K562 (cell line): ENCODE results near the gene ADCY6.

Experiments
- ATF6 ChIP-seq: sonication (generic); formaldehyde crosslinking; IDR thresholded peaks from 2 replicates; pipeline ENCODE4 v1.4.0; 2020; ENCODE audit warnings: mild to moderate bottlenecking, missing genetic modification reagents
- DIDO1 ChIP-seq: fragments of 450-650 bp; IDR thresholded peaks from 2 replicates; pipeline ENCODE4 v1.6.1; 2016; ENCODE audit warnings: low read depth, missing biosample characterization, missing genetic modification characterization
- IRF9 ChIP-seq: fragments of 450-650 bp; IDR thresholded peaks from 2 replicates; pipeline ENCODE4 v1.6.1; 2016; ENCODE audit warnings: missing biosample characterization, missing genetic modification characterization
- JUN ChIP-seq, 2 experiments: sonication (generic) in 1 of 2; formaldehyde crosslinking in 1 of 2; IDR thresholded peaks; 2 replicates each; pipeline versions ENCODE4 v1.6.1 to v1.8.0; 2012 to 2022; ENCODE audit warnings: borderline replicate concordance in 2 of 2, mild to moderate bottlenecking in 2 of 2, improper control_type of control experiment in 1 of 2, low read depth in 1 of 2, low read length in 1 of 2, missing genetic modification reagents in 1 of 2
- NR2C2 ChIP-seq, 2 experiments: fragments of 200-800 bp in 1 of 2; sonication (Bioruptor generic) in 1 of 2; sonication (generic) in 1 of 2; formaldehyde crosslinking in 1 of 2; IDR thresholded peaks; 2 replicates each; pipeline versions ENCODE4 v1.6.1 to v1.8.0; 2016 to 2022; ENCODE audit warnings: mild to moderate bottlenecking in 1 of 2, missing compliant biosample characterization in 1 of 2, missing genetic modification characterization in 1 of 2, missing genetic modification reagents in 1 of 2
- RFX1 ChIP-seq: fragments of 450-650 bp; IDR thresholded peaks from 2 replicates; pipeline ENCODE4 v1.6.1; 2016; ENCODE audit warnings: mild to moderate bottlenecking, moderate library complexity
- TEAD2 ChIP-seq: fragments of 450-650 bp; IDR thresholded peaks from 2 replicates; pipeline ENCODE4 v1.6.1; 2016; ENCODE audit warnings: missing genetic modification characterization, control low read depth, missing compliant biosample characterization
- YY1 ChIP-seq, 3 experiments: IDR thresholded peaks; 2 replicates each; pipeline ENCODE4 v1.6.1; 2011; ENCODE audit warnings: low read length in 2 of 3, mild to moderate bottlenecking in 2 of 3, moderate library complexity in 2 of 3, borderline replicate concordance in 1 of 3, control low read depth in 1 of 3, low read depth in 1 of 3; ENCODE audit not compliant: insufficient read depth in 3 of 3, insufficient replicate concordance in 2 of 3, control insufficient read depth in 1 of 3, insufficient read length in 1 of 3; ENCODE audit errors: extremely low read depth in 1 of 3
- ZNF121 ChIP-seq: sonication (generic); formaldehyde crosslinking; conservative IDR thresholded peaks from 2 replicates; pipeline ENCODE4 v1.8.0; 2022; ENCODE audit warnings: missing genetic modification reagents
- ZNF518B ChIP-seq: fragments of 250-450 bp; sonication (Bioruptor Pico); IDR thresholded peaks from 2 replicates; pipeline ENCODE4 v1.5.0; 2021; ENCODE audit warnings: mild to moderate bottlenecking, moderate library complexity
- ZNF707 ChIP-seq: fragments of 250-450 bp; sonication (Bioruptor Pico); conservative IDR thresholded peaks from 2 replicates; pipeline ENCODE4 v1.8.0; 2022; ENCODE audit warnings: inconsistent platforms, mild to moderate bottlenecking, moderate library complexity
- TF ChIP-seq, protein P1 (sequence below): fragments of 450-650 bp; formaldehyde crosslinking; IDR thresholded peaks from 2 replicates; pipeline ENCODE4 v1.4.0; 2022; ENCODE audit warnings: missing genetic modification characterization
- TF ChIP-seq, protein P2 (sequence below), 3 experiments: IDR thresholded peaks in 2 of 3; conservative IDR thresholded peaks in 1 of 3; 2 replicates each; pipeline ENCODE4 v1.5.1; 2011 to 2012; ENCODE audit warnings: low read length in 3 of 3, mild to moderate bottlenecking in 3 of 3, control low read depth in 2 of 3, improper control_type of control experiment in 1 of 3, inconsistent platforms in 1 of 3, low read depth in 1 of 3, mixed read lengths in 1 of 3, moderate library complexity in 1 of 3; ENCODE audit not compliant: insufficient read depth in 2 of 3
- TF ChIP-seq, protein P3 (sequence below): fragments of 250-450 bp; sonication (Bioruptor Pico); IDR thresholded peaks from 2 replicates; pipeline ENCODE4 v1.8.0; 2022; ENCODE audit warnings: inconsistent platforms

GRCh38 chr12:48824905-48825304 lies 36.0 kb upstream of the ADCY6 start:
- no peak for TF ChIP-seq RFX1
- no peak for TF ChIP-seq JUN (IDR thresholded peaks at IDR 0.05; ENCODE audit: borderline replicate concordance, low read depth, low read length)
- no peak for TF ChIP-seq JUN (CRISPR knock-in tag; IDR thresholded peaks at IDR 0.05; ENCODE audit: borderline replicate concordance)
- no peak for TF ChIP-seq ZNF121
- TF ChIP-seq, protein P1, sequence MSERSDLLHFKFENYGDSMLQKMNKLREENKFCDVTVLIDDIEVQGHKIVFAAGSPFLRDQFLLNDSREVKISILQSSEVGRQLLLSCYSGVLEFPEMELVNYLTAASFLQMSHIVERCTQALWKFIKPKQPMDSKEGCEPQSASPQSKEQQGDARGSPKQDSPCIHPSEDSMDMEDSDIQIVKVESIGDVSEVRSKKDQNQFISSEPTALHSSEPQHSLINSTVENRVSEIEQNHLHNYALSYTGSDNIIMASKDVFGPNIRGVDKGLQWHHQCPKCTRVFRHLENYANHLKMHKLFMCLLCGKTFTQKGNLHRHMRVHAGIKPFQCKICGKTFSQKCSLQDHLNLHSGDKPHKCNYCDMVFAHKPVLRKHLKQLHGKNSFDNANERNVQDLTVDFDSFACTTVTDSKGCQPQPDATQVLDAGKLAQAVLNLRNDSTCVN (CRISPR knock-in tag), result no peak
- TF ChIP-seq TEAD2 (tag), result no peak
- TF ChIP-seq, protein P2, sequence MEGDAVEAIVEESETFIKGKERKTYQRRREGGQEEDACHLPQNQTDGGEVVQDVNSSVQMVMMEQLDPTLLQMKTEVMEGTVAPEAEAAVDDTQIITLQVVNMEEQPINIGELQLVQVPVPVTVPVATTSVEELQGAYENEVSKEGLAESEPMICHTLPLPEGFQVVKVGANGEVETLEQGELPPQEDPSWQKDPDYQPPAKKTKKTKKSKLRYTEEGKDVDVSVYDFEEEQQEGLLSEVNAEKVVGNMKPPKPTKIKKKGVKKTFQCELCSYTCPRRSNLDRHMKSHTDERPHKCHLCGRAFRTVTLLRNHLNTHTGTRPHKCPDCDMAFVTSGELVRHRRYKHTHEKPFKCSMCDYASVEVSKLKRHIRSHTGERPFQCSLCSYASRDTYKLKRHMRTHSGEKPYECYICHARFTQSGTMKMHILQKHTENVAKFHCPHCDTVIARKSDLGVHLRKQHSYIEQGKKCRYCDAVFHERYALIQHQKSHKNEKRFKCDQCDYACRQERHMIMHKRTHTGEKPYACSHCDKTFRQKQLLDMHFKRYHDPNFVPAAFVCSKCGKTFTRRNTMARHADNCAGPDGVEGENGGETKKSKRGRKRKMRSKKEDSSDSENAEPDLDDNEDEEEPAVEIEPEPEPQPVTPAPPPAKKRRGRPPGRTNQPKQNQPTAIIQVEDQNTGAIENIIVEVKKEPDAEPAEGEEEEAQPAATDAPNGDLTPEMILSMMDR (IDR thresholded peaks at IDR 0.05 in 2 of 3, conservative IDR thresholded peaks at IDR 0.05 in 1 of 3; ENCODE audit: insufficient read depth in 2 of 3, low read depth in 1 of 3, low read length in 3 of 3), result no peak
- no peak for TF ChIP-seq DIDO1
- TF ChIP-seq NR2C2 (CRISPR knock-in tag; IDR thresholded peaks at IDR 0.05), result no peak
- TF ChIP-seq NR2C2 (tag; IDR thresholded peaks at IDR 0.05), result no peak
- TF ChIP-seq IRF9, result no peak
- TF ChIP-seq, protein P3, sequence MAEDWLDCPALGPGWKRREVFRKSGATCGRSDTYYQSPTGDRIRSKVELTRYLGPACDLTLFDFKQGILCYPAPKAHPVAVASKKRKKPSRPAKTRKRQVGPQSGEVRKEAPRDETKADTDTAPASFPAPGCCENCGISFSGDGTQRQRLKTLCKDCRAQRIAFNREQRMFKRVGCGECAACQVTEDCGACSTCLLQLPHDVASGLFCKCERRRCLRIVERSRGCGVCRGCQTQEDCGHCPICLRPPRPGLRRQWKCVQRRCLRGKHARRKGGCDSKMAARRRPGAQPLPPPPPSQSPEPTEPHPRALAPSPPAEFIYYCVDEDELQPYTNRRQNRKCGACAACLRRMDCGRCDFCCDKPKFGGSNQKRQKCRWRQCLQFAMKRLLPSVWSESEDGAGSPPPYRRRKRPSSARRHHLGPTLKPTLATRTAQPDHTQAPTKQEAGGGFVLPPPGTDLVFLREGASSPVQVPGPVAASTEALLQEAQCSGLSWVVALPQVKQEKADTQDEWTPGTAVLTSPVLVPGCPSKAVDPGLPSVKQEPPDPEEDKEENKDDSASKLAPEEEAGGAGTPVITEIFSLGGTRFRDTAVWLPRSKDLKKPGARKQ (CRISPR knock-in tag), result no peak
- TF ChIP-seq YY1 (IDR thresholded peaks at IDR 0.05; ENCODE audit: borderline replicate concordance in 1 of 3, control insufficient read depth in 1 of 3, extremely low read depth in 1 of 3, insufficient read depth in 3 of 3, insufficient read length in 1 of 3, insufficient replicate concordance in 2 of 3, low read depth in 1 of 3, low read length in 2 of 3), result no peak
- no peak for TF ChIP-seq ZNF707 (CRISPR knock-in tag)
- TF ChIP-seq ZNF518B, result no peak
- TF ChIP-seq ATF6 (CRISPR knock-in tag), result no peak
